ENCODE measurements around the gene IDH1.
A peak's percentile ranks its signal among the peaks of the same experiment; 100 is the strongest.

Gene IDH1

GRCh38 chr2:208250388-208250787, 4.5 kb downstream of the IDH1 start:
- no peak overlapping the region for H3K4me3 ChIP-seq (ENCODE audit: control insufficient read depth, low read depth, low read length)
- no peak for TF ChIP-seq CTCF (conservative IDR thresholded peaks at IDR 0.05; ENCODE audit: control insufficient read depth, insufficient read depth, low read depth, low read length)
- peak; percentile 56 for DNase-seq (ENCODE audit: low read depth)

- DNase-seq (ENCODE audit: low read depth): no peak
- no peak for TF ChIP-seq CTCF (conservative IDR thresholded peaks at IDR 0.05; ENCODE audit: control insufficient read depth, insufficient read depth, low read depth, low read length)
- no peak overlapping the region for H3K4me3 ChIP-seq (ENCODE audit: control insufficient read depth, low read depth, low read length)
Observed at GRCh38 chr2:208249296-208249695, 5.6 kb downstream of the IDH1 start.

GRCh38 chr2:208248601-208249000, 6.3 kb downstream of the IDH1 start:
- no peak for DNase-seq (ENCODE audit: low read depth)
- H3K4me3 ChIP-seq (ENCODE audit: control insufficient read depth, low read depth, low read length): no peak overlapping the region
- no peak for TF ChIP-seq CTCF (conservative IDR thresholded peaks at IDR 0.05; ENCODE audit: control insufficient read depth, insufficient read depth, low read depth, low read length)

- TF ChIP-seq CTCF (conservative IDR thresholded peaks at IDR 0.05; ENCODE audit: control insufficient read depth, insufficient read depth, low read depth, low read length): no peak
- DNase-seq (ENCODE audit: low read depth): no peak
- H3K4me3 ChIP-seq (ENCODE audit: control insufficient read depth, low read depth, low read length): no peak overlapping the region
Observed at GRCh38 chr2:208245746-208246145, 9.1 kb downstream of the IDH1 start.

- no peak overlapping the region for H3K4me3 ChIP-seq (ENCODE audit: control insufficient read depth, low read depth, low read length)
- no peak for TF ChIP-seq CTCF (conservative IDR thresholded peaks at IDR 0.05; ENCODE audit: control insufficient read depth, insufficient read depth, low read depth, low read length)
- DNase-seq (ENCODE audit: low read depth): no peak
Observed at GRCh38 chr2:208244422-208244821, 10.4 kb downstream of the IDH1 start.

GRCh38 chr2:208240619-208241209, 14.2 kb downstream of the IDH1 start:
- no peak overlapping the region for H3K4me3 ChIP-seq (ENCODE audit: control insufficient read depth, low read depth, low read length)
- no peak for TF ChIP-seq CTCF (conservative IDR thresholded peaks at IDR 0.05; ENCODE audit: control insufficient read depth, insufficient read depth, low read depth, low read length)
- DNase-seq (ENCODE audit: low read depth): no peak

Measured in fibroblast of mammary gland (primary cell).